ENCODE results near the gene ETV6.
A peak's percentile ranks its signal among the peaks of the same experiment; 100 is the strongest.

Gene ETV6

DNA sequence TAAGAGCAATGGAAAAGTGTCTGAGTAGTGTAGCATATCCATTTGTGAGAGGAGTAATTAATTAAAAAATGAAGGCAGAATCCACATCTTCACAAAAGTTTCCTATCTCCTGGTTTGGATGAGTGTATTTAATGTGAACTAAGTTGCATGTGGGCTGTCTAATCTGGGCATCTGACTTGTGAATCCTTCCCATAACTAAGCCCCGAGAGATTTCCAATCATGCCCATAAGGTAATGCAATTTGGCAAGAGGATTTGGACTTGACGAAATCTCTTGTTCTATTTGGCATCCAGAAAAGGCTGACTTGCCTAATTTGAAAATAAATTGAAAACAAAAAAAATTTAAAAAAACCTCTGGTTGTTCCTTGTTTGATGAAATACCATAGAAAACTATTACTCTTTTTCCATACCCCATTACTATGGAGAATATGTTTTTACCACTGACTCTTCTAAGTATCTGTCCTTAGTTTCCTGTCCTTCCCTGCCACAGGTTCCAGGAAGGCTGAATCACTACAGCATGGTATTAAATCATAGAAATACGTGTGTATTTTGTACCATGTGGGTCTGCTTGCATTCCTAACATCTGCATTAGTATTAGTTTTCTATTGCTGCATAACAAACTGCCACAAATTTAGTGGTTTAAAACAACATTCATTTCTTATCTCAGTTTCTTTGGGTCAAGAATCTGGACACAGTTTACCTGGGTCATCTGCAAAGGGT is 48.4 kb downstream of the ETV6 start:
- no peak for DNase-seq

DNA sequence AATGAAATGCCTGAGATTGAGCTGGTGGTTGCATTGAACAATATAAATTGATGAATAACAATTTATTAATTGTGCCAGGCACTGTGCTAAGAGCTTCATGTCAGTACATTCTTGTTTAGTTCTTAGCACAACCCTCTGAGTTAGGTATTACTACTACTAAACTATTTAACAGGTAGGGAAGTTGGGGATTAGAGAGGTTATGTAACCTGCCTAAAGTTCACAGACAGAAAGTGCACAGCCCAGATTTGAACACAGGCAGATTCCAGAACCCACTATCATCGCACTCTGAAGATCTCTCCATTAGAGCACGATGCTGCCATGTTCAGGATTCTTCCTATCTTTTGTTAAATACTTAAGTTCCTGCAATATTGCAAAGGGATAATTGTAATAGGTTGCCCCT is 49.3 kb downstream of the ETV6 start:
- DNase-seq: no peak

DNA sequence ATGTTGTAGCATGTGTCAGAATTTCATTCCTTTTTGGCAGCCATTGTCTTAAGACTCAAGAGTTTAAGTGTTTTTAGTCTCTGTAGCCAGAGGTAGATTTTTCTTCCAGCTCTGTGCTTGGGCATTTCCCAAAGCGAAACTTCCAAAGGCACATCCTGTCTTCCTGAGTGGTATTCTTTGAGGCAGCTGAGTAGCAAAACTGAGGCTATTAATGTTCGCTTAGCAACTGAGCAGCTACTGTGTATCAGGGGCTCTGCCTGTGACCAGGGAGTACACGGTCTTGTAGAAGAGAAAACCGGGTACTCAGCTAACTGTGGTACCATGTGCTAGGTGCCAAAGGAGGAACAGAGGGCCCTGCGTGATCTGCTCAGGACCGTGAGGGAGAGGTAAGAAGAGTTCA is 52.0 kb downstream of the ETV6 start:
- no peak for DNase-seq

DNA sequence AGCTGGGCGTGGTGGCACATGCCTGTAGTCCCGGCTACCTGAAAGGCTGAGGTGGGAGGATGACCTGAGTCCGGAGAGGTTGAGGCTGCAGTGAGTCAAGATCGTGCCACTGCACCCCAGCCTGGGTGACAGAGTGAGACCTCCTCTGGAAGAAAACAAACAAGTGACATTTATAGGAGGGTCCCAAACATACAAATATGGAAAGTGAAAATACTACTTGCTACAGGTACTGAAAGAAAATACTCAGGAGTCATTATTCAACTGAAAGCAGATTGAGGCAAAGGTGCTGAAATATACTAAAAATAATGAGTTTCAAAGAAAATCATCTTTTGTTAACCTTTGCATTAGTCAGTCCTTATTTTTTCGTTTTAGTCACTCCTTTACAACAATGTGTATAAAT is 53.5 kb downstream of the ETV6 start:
- DNase-seq: no peak

DNA sequence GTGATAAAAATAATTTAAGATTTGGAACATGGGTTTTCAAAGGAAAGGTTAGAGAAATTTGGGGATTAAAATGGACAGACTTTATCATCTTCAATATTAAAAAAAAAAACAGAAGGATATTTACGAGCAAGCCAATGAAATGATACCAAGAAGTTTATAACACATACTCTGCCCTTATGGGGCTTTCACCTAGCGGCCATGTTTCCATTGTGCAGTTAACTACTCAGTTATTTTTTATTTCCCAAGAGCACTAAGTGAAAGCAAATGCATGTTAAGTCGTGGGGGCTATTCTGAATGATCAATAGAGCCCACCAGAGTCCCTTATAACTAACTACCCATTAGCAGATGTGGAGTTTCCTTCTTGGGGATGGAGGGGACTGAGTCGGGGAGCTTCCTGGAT is 53.9 kb downstream of the ETV6 start:
- DNase-seq: no peak

DNA sequence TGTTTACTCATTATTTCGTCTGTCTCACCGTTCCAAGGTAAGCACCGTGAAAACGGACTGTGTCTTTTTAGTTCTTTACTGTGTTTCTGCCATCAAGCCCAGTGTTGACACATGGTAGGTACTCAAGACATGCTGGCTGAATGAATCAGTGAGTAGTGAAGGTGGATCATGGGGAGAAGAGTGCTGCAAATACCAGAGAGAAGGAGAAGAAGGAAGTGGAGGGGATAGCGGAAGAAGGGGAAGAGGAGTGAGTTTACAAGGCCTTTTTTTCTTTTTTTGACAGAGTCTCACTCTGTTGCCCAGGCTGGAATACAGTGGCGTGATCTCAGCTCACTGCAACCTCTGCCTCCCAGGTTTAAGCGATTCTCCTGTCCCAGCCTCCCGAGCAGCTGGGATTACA is 54.6 kb downstream of the ETV6 start:
- no peak for DNase-seq

DNA sequence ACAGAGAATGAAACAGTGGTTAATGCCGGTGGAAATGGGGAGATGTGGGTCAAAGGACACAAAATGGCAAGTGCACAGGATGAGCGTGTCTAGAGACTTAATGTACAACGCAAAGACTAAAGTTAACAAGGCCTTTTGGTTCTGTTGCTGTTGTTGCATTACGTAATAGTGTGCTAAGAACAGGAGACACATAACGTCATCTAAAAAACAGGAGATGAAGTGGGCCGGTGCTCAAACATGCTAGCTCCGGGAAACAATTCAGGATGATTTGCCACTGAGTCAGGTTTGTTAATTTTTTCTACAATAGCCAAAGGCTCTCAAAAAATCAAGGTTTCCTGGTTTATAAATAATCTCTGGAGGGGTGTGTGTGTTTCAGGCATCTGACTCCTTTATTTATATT is 55.5 kb downstream of the ETV6 start:
- DNase-seq: no peak

DNA sequence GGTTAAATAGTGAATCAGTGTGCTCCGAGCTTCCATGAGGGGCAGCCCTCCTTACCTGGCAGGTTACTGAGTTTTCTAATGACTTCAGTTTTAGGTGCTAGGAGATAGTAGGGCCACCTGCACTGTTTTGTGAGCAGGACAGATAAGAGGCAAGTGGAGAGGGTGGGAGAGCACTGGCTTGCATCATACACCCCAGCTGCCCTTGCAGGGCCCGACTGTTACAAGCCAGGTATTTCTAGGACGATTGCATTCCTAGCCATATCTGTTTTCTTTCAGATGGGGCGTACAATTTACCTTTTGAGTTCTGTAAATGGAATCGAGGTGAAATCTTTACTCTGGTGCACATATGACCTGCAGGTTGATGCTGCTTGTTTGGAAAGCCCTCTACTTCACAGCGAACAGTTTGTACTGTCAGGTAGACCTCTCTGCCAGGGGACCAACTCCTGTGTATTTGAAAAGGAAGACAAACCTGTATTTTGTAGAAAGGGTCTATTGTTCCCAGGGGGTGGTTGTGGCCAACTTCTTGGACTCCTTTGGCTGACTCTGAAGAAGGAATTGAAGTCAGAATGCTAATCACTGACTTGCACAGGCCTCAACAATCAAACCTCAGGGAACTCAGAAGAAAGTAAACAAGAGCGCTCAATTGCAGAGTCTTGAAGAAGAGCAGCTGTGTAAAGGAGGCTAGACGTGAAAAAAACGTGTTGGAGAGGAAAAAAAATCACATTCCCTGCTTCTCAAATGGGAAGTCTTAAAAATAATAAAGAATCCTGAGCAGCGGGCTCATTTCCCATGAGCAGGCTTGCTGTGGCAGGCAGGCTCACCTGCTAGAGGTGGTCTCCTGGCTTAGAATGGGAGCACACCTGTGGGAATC is 57.3 kb downstream of the ETV6 start:
- DNase-seq: no peak

DNA sequence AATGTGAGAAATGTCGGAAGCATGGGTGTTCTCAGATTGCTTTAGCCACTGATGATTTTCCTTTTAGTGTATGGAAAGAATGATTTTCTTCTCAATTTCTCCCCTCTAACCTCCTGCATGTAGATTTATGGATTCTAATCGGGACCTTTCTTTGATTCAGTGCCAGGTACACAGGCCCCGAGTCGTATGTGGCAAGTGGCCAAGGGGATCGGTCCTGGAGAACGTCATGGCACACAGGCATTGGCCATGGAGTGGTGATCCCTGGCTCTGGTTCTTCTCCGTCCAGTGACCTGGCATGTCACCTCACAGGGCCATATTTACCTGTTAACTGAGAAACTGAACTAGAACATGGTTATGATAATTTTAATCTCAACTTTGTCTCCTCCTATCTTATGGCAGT is 58.1 kb downstream of the ETV6 start:
- no peak for DNase-seq

DNA sequence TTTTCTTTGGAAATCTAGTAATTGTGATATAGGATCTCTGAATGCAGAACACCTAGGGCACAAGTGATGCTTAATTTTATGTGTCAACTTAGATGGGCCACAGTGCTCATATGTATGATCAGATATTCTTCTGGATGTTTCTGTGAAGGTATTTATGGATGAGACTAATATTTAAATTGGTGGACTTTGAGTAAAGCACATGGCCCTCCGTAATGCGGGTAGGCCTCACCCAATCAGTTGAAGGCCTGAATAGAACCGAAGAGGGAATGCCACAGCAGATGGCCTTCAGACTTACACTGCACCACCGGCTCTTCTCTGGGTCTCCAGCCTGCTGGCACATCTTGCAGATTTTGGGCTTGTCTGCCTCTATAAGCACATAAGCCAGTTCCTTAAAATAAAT is 60.0 kb downstream of the ETV6 start:
- DNase-seq: no peak

DNA sequence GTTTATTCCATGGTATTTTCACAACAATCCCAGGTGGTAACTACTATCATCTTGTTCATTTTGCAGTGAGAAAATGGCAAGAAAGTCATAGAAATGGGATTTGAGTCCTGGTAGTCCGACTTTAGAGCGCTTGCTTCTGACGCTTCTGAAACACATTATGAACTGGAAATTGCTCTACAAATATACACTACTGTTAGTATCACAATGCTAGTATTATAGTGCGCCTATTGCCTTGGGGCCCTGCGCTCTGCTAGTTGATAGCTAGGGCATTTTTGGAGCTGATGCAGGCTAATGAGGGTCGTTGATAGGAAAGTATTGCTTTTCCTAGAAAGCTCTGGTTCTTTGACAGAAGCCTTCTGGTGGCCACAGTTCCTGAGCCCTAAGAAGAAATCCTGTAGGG is 61.0 kb downstream of the ETV6 start:
- DNase-seq: no peak

DNA sequence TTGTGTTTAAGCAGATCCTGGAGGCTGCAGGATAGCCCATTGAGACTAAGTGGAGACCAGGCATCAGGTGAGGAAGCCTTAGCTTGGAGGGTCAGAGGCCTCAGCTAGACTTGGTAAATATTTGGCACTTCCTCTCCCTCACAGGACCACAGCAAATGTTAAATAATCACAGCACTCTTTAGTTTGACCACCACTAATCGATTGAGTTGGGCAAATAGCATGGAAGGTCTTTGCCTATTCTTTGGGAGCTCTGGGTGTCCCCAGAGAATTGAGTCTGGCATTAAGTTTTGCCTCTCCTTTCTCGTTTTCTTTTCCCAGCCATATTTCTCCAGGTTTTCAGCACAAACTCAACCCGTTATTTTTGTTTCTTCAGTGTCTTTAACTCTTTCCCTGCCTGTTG is 61.4 kb downstream of the ETV6 start:
- DNase-seq: no peak

DNA sequence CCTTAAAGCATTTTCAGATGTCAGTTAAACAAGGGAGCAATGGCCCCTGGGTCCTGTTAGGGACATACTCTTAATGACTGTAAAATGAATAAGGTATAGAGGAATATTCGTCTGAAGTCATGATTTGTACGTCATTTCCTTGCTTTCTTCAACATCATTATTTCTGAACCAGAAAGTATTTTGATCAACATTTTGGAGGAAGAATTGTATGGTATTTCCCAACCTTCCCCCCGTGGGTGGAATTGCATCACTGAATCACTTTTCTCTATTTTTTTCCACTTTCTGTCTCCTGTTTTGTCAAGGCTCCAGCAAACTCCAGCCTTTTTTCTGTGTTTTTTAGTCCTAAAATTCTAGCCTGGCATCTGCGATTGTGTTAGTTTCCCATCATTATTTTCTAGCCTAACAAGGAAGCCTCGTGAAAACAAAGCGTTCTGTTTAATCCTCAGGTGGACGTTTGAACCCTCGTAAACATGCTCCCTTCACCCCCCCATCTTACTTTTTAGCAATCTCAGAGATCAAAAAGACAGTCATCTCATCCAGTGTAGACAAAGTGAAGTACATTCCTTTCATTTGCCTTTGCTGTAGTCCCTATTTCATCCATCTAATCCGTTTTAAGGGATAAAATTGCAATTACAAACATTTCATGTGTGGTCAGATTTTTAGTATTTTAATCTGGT is 62.3 kb downstream of the ETV6 start:
- no peak for DNase-seq

DNA sequence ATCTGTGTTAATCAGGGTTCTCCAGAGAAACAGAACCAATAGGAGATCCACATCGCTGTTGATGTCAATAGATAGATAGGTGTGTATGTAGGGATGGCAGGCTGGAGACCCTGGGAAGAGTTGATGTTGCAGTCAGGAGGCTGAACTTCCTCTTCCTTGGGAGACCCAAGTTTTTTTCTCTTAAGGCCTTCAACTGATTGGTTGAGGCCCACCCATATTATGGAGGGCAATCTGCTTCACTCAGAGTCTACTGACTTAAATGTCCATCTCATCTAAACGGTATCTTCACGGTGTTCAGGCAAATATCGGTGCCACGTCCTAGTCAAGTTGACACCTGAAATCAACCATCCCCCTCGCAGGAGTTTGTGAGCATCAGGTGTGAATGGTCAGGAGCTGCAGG is 63.0 kb downstream of the ETV6 start:
- DNase-seq: no peak

DNA sequence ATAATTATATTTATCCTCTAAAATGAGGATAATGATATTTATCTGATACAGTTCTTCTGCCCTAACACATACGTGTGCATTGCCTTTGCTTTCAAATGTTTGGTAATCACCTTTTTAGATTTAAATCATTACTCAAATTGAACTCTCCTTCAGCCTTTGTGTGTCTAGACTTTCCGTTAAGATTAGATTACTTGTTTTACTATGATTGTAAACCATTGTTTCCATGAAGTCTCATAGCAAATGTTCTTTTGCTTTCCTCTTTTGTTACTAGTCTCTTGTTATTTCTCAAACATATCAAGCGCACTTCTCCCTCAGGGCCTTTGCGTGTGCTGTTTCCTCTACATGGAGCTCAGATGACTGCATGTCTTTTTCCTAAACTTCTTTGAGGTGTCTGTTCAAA is 63.7 kb downstream of the ETV6 start:
- no peak for DNase-seq

DNA sequence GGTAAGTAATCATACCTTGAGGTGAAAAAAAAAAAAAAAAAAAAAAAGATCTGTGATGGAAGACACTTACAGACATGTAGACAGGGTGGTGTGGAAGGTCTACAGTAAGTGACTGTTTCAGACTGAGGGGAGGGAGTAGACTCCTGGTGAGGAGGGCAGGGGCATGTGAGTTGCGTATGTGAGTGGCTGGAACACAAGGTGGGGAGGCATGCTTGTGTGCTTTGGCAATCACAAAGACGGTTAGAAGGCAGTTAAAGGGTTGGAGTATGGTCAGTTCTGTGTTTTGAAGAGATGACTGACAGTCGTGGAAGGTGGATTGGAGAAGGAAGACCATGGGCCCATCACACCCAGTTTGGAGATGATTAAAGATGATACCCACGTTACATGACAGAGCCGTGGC is 65.2 kb downstream of the ETV6 start:
- no peak for DNase-seq

DNA sequence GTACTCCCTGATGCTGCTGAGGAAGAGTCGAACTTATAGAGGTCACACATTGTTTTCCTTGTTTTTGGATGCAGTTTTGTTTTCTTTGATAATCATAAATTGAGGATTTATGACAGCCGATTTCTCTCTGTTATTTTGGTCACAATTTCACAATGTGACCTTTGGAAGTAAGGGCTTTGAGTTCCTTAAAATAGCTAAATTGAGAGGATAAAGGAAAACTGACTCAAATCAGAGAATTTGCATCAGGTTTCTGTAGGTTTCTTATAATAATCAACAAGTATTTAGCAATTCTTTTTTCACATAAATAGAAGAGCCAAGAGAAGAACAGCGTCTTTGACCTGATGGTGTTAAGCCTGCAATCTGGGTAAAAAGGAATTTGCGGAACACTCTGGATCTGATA is 66.1 kb downstream of the ETV6 start:
- DNase-seq: no peak

DNA sequence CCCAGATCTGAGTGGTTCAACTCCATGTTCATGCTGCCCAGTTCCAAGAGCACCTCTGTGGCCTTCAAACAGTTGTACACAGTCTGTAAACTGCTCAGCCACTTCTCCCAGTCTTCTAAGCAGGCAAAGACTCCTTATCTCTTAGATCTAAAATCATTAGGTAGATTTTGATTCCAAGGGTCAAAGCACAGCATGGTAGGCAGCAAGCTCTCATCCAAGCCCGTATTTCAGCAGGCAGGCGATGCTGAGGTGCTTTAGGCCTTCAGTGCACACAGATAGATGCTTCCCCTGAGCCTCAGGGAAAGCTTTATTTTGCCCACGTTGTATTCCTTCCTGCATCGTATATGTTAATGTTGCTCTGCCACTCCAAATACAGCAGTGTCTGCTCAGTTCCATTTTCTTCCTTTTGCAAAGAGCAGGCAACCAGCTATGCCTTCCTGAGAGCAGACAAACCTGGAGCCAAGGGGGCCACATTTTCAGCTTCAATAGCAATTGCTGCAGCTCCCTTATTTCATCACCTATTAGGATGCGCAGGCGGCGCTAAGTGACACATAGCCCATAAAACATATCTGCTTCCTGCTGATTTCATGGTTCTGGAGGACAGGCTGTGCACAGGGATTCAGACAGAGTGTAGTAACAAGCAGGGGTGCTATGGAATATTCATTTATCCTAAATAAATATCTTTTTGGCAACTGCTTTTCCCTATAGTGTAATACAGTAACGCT is 67.5 kb downstream of the ETV6 start:
- DNase-seq: no peak

DNA sequence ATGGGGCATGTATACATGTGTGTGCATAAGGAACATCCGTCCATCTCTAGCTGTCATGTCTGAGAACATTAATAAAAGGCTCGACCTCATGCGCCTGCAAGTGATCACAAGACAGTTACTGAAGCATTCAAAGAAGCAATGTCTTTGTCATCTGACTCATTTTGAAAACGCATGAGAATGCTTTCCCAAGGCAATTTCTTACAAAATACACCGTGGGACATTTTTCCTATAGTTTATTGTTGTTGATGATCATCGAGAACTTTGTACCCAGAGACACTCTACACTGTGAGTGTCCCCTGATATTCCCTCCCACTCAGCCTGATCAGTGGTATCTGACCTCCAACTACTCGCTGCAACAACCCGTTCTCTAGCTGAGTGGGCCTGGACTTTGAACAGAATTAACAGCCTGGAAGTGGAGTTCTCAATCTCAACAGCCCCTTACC is 68.1 kb downstream of the ETV6 start:
- no peak for DNase-seq

DNA sequence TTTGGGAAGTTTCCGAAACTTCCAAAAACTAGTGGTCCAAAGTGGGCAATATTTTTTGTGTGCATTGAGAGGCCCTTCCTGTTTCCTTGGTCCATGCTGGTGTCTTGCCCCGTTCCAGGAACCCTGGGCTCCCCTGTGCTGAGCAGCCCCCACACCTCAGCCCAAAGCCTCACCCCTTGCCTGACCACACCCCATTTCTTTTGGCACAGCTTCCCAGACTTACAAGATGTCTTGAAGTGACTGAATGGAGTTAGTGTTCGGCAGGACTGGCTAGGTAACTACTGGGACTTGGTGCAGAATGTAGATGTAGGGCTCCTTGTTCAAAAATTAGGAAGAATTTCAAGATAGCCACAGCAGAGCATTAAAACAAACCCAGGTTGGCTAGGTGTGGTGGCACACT is 68.6 kb downstream of the ETV6 start:
- DNase-seq: no peak

DNA sequence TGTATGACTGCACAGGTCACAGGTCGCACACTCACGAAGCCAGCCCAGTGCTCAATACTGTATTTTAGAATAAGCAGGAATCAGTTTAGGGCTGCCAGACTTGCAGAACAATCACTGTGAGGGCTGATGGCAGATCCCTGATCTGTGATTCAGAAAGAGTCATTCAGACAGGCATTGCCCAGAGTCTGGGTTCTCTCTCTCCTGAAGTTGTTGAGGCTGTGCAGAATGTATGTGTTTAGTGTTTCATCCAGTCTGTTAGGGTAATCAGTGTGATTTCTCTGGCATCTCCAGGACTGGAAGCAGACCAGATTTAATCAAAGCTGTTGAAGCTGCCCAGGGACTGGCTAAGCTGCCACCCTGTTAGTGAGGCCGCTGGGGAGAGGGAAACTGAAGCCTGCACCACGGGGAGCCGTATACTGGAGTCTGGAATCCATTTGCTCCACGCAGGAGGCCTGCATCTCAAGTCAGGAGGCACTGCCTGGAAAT is 69.3 kb downstream of the ETV6 start:
- no peak for DNase-seq

DNA sequence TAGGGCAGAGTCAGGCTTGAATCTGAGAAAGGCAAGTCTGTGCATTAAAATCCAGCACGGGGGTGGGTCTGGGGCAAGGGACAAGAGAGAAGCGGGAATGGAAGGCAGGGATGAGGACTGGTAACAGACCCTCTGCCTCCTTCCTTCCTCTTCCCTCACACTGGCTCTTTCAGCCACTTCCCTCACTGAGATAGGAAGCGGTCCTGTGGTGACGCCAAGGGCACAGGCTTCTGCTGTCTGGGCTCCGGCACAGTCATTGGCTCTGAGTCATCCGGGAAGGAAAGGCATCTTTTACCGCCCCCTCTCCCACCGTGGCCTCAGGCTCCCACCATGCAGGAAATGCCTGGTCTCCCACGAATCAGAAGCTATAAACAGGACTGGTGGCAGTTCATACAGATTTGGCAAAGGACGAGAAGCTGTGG is 70.2 kb downstream of the ETV6 start:
- DNase-seq: peak; percentile 43

DNA sequence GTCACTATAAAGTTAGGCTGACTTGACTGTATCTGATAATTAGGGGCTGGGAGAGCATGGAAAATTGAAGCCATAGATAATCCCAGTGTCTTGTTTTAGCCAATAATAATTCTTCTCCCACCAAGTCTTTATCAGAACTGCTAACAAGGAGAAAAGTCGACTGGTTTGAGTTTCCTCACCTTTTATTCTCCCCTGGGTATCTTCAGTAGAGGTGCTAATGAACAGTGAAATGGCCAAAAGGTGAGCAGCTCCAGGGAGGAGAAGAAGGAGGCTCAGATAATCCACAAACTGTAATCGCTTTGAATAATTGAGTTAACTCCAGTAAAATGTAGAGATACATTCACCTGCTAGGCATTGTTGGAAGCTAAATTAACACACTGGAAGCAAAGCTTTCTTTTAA is 72.6 kb downstream of the ETV6 start:
- DNase-seq: no peak

Data from activated CD4-positive, alpha-beta T cell treated with anti-CD3 and anti-CD28 coated beads, Interleukin-2, Interleukin-6, amounts not matched to agents 100 ng/mL and 50 ng/mL, durations not matched to agents 16 hours and 8 hours (primary cell).